Kidney (tissue), 14 donors: Measurements from ENCODE around the gene FCN1. TPM values are rescaled to one million over a fixed set of nuclear protein-coding genes. Genes with fewer than 3 reads are reported as not detected.

Experiments
- DNase-seq, 5 donors: peaks; one replicate each; pipeline ENCODE4 v3.0.0-alpha.2; 2013 to 2020
- FAIRE-seq: peaks from 2 replicates; lab custom pipeline; 2012; peaks lifted over from hg19 to GRCh38; lab: Jason Lieb, UNC
- H3K27ac ChIP-seq, 2 donors: one replicate each; pipeline ENCODE4 v1.7.0; 2013; ENCODE audit warnings: low read depth in 2 of 2, low read length in 2 of 2, inconsistent platforms in 1 of 2
- H3K27me3 ChIP-seq: one replicate; pipeline ENCODE4 v1.7.1; 2013; ENCODE audit warnings: low read length, inconsistent platforms; ENCODE audit not compliant: control insufficient read depth, insufficient read depth
- H3K36me3 ChIP-seq, 3 donors: one replicate each; pipeline versions ENCODE4 v1.7.0 to v1.7.1; 2013; ENCODE audit warnings: low read length in 3 of 3, control low read depth in 1 of 3, inconsistent platforms in 1 of 3; ENCODE audit not compliant: insufficient read depth in 3 of 3, control insufficient read depth in 2 of 3
- H3K4me1 ChIP-seq, 3 donors: one replicate each; pipeline versions ENCODE4 v1.7.0 to v1.7.1; 2013; ENCODE audit warnings: low read length in 3 of 3, inconsistent platforms in 1 of 3, low read depth in 1 of 3; ENCODE audit not compliant: control insufficient read depth in 2 of 3, insufficient read depth in 2 of 3
- H3K4me3 ChIP-seq, 3 donors: one replicate each; pipeline versions ENCODE4 v1.7.0 to v1.8.1; 2013; ENCODE audit warnings: low read length in 3 of 3, control low read depth in 1 of 3, inconsistent platforms in 1 of 3
- H3K9ac ChIP-seq, 3 donors: one replicate each; pipeline versions ENCODE4 v1.7.0 to v1.7.1; 2013; ENCODE audit warnings: low read length in 3 of 3, control low read depth in 1 of 3, inconsistent platforms in 1 of 3
- H3K9me3 ChIP-seq, 3 donors: one replicate each; pipeline versions ENCODE4 v1.7.0 to v1.7.1; 2013; ENCODE audit warnings: low read length in 3 of 3, control low read depth in 1 of 3, inconsistent platforms in 1 of 3; ENCODE audit not compliant: control insufficient read depth in 2 of 3, insufficient read depth in 1 of 3
- CTCF ChIP-seq: IDR thresholded peaks from 3 replicates; pipeline ENCODE4 v1.5.1; 2012; ENCODE audit warnings: mild to moderate bottlenecking, moderate library complexity, borderline replicate concordance; ENCODE audit not compliant: insufficient read depth; ENCODE audit errors: extremely low read depth
- intact Hi-C: fragments of 100-400 bp; cut with DNase I; formaldehyde crosslinking; loops from one replicate; pipeline ENCODE4 v1.11.1; 2022
- polyA plus RNA-seq: library from polyadenylated mRNA; stranded (reverse); fragments of 350-450 nt; fragmentation: Illumina TruSeq; extraction: RNeasy Lipid Tissue Mini Kit (QIAGEN cat#74804); gene quantifications from one replicate; pipeline ENCODE4 v1.2.3, GENCODE V29; 2014; ENCODE audit warnings: low read depth, low replicate concordance; ENCODE audit not compliant: insufficient read depth
- total RNA-seq: library from RNA; stranded (reverse); fragmentation: NEBNext Ultra II Directional; extraction: Animal tissue kit (Norgen Biotek cat#: 25700); gene quantifications from one replicate; pipeline ENCODE4 v1.2.1, GENCODE V29; 2021
- donor health status: control.
- donor health status: control.
- donor health status: control.
- donor health status: control.
- donor health status: control.
- donor health status: DM: yes; HTN: yes; CAD: no.
- donor health status: Normal renal cell carcinoma (clear cell type).

The FCN1 gene
- total and polyA plus RNA-seq, 2 donors from 2014 or later: 3.2 to 13.0 TPM

- Histone ChIP-seq H3K9me3 (no peaks in the 10 kb centered on the region), H3K4me3 (no peak overlapping the region), H3K27ac (no peak overlapping the region), H3K4me1 (no peaks in the 10 kb centered on the region), H3K36me3 (no peaks in the 10 kb centered on the region), H3K27me3 (no peaks in the 10 kb centered on the region), H3K9ac (no peak overlapping the region)
- no peak for TF ChIP-seq CTCF
- FAIRE-seq: no peak
- intact Hi-C loops: no loop called here
- DNase-seq: peak in 2 of 5 donors; percentile 33 to 35
Measured at GRCh38 chr9:134965851-134966250, 48.1 kb upstream of the FCN1 start.

DNA sequence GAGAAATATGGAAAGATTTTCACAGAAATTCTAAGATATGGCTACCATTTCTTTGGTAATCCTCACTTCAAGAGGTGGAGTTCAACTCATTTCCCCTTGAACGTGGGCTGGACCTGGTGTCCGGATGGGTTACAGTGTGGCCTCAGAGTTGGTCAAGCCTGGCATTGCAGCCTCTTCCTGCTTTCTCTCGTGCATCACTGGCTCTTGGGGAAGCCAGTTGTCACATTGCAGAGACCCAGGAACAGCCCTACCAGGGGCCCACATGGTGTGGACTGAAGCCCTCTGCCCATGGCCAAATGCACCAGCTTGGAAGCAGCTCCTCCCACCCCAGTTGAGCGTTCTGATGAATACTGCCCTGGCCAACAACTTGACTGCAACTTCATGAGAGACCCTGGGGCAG is 47.7 kb upstream of the FCN1 start:
- intact Hi-C loops: no loop called here
- Histone ChIP-seq H3K4me3 (no peak overlapping the region), H3K9me3 (no peaks in the 10 kb centered on the region), H3K36me3 (no peaks in the 10 kb centered on the region), H3K27me3 (no peaks in the 10 kb centered on the region), H3K27ac (no peak overlapping the region), H3K9ac (no peak overlapping the region), H3K4me1 (no peaks in the 10 kb centered on the region)
- peak in 2 of 5 donors; percentile 21 to 28 for DNase-seq
- TF ChIP-seq CTCF: no peak
- FAIRE-seq: no peak

- H3K9me3 ChIP-seq: no peaks in the 10 kb centered on the region
- DNase-seq (peak in 1 of 5 donors; percentile 32), FAIRE-seq (no peak)
- no peaks in the 10 kb centered on the region for H3K36me3 ChIP-seq
- intact Hi-C loops: no loop called here
- no peaks in the 10 kb centered on the region for H3K4me1 ChIP-seq
- H3K27ac ChIP-seq: no peak overlapping the region
- H3K27me3 ChIP-seq: no peaks in the 10 kb centered on the region
- H3K4me3 ChIP-seq: no peak overlapping the region
- no peak for TF ChIP-seq CTCF
- no peak overlapping the region for H3K9ac ChIP-seq
Measured at GRCh38 chr9:134964271-134965055, 46.8 kb upstream of the FCN1 start.
